PC-3 (cell line): ENCODE data around the gene BIRC5. TPM values are rescaled to one million over a fixed set of nuclear protein-coding genes. Genes with fewer than 3 reads are reported as not detected.

ENCODE experiments used
- ATAC-seq: fragments of 200-7000 bp; cut with Tn5 transposase; 2 replicates; pipeline ENCODE4 v1.9.1; 2020; ENCODE audit warnings: mild to moderate bottlenecking, moderate library complexity
- BruUV-seq: library from RNA; stranded (reverse); fragments of 400-500 nt; replicated peaks from 2 replicates; lab custom pipeline; 2021; lab: Mats Ljungman, UMichigan
- CTCF ChIA-PET: fragments of 300-600 bp; sonication (Branson Sonifier 250); formaldehyde crosslinking; loops from one replicate; lab custom pipeline; 2022; ENCODE audit warnings: antibody characterized with exemption; lab: Charles Lee
- POLR2A ChIA-PET: fragments of 300-600 bp; sonication (Branson Sonifier 250); formaldehyde crosslinking; loops from one replicate; lab custom pipeline; 2022; ENCODE audit warnings: antibody characterized with exemption; ENCODE audit not compliant: unreplicated experiment; lab: Charles Lee
- DNase-seq: peaks from one replicate; pipeline ENCODE4 v3.0.0-alpha.2; 2015
- H2AFZ ChIP-seq: fragments of 300-600 bp; sonication (generic); 2 replicates; pipeline ENCODE4 v1.6.0; 2016; ENCODE audit warnings: antibody characterized with exemption, low read length
- H3F3A ChIP-seq: fragments of 300-600 bp; sonication (generic); one replicate; pipeline ENCODE4 v1.6.0; 2017; ENCODE audit warnings: antibody characterized with exemption, low read length, control low read depth, mild to moderate bottlenecking; ENCODE audit not compliant: unreplicated experiment
- H3K27ac ChIP-seq: fragments of 300-600 bp; sonication (generic); 2 replicates; pipeline ENCODE4 v1.5.1; 2016; ENCODE audit warnings: mild to moderate bottlenecking, low read length
- H3K27me3 ChIP-seq: fragments of 300-600 bp; sonication (generic); 2 replicates; pipeline ENCODE4 v1.6.1; 2016; ENCODE audit warnings: low read length, mixed read lengths
- H3K36me3 ChIP-seq: fragments of 300-600 bp; sonication (generic); 2 replicates; pipeline ENCODE4 v1.6.1; 2016; ENCODE audit warnings: low read depth, mixed run types, low read length, mixed read lengths
- H3K4me1 ChIP-seq: fragments of 300-600 bp; sonication (generic); 2 replicates; pipeline ENCODE4 v1.5.1; 2016; ENCODE audit warnings: low read length; ENCODE audit not compliant: insufficient read depth
- H3K4me2 ChIP-seq: fragments of 300-600 bp; sonication (generic); 2 replicates; pipeline ENCODE4 v1.6.0; 2016; ENCODE audit warnings: low read length
- H3K4me3 ChIP-seq: fragments of 300-600 bp; sonication (generic); 2 replicates; pipeline ENCODE4 v1.5.1; 2016; ENCODE audit warnings: mild to moderate bottlenecking, low read length, mixed read lengths
- H3K79me2 ChIP-seq: fragments of 300-600 bp; sonication (generic); 2 replicates; pipeline ENCODE4 v1.6.1; 2017; ENCODE audit warnings: low read length, mixed read lengths
- H3K9ac ChIP-seq: fragments of 300-600 bp; sonication (generic); 2 replicates; pipeline ENCODE4 v1.6.0; 2016; ENCODE audit warnings: mild to moderate bottlenecking, low read length
- H3K9me2 ChIP-seq: fragments of 300-600 bp; sonication (generic); replicated peaks from 2 replicates; pipeline ENCODE4 v1.6.1; 2016; ENCODE audit warnings: mixed run types, low read length, mixed read lengths
- H3K9me3 ChIP-seq: fragments of 300-600 bp; sonication (generic); 2 replicates; pipeline ENCODE4 v1.6.1; 2016; ENCODE audit warnings: low read length, mixed read lengths
- H4K20me1 ChIP-seq: fragments of 300-600 bp; sonication (generic); 2 replicates; pipeline ENCODE4 v1.6.1; 2016; ENCODE audit warnings: low read length, mixed read lengths
- EZH2 ChIP-seq: fragments of 300-600 bp; sonication (generic); IDR thresholded peaks from one replicate; pipeline ENCODE4 v1.6.1; 2017; ENCODE audit warnings: antibody characterized with exemption, mild to moderate bottlenecking, low read length; ENCODE audit not compliant: unreplicated experiment
- EZH2phosphoT487 ChIP-seq: fragments of 300-600 bp; sonication (generic); IDR thresholded peaks from 2 replicates; pipeline ENCODE4 v1.6.1; 2018; ENCODE audit warnings: mild to moderate bottlenecking, antibody characterized with exemption, low read length, borderline replicate concordance
- intact Hi-C: fragments of 100-400 bp; cut with micrococcal nuclease; formaldehyde crosslinking; loops from 2 replicates; pipeline ENCODE4 v1.9.0; 2023
- total RNA-seq: library from RNA; depleted of rRNA; stranded (reverse); fragments of >200 nt; gene quantifications from 2 replicates; pipeline ENCODE4 v1.2.3, GENCODE V29; 2014
- TF ChIP-seq, protein P1 (sequence below): fragments of 300-600 bp; sonication (generic); conservative IDR thresholded peaks from 2 replicates; pipeline ENCODE4 v1.5.1; 2017; ENCODE audit warnings: antibody characterized with exemption, low read depth, mild to moderate bottlenecking, low read length

BIRC5 gene
- total RNA-seq, 1 experiment from 2014 or later, result 304 TPM

DNA sequence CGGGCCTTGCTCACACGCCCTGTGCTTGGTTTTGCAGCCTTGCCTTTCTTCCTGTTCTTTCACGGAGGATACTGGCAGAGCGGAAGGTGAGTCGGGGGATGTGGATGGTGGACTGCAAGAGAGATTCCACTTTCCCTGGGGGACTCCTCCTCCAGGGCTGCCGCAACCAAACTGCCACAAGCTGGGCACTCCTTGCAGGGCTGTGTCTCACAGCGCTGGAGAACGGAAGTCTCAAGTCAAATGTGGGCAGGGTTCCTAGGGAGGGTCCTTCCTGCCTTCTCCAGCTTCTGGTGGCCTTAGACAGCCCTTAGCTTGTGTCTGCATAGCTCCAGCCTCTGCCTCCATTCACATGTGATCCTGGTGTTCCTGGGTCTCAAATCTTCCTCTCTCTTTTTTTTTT is 11.4 kb upstream of the BIRC5 start:
- intact Hi-C loops, result no loop called here
- Histone ChIP-seq H2AFZ (no peak overlapping the region), H3F3A (peaks cover 7% of the 10 kb centered on the region), H3K4me2 (no peak overlapping the region), H3K27ac (no peak overlapping the region), H3K36me3 (peaks cover 22% of the 10 kb centered on the region), H3K79me2 (peaks cover 13% of the 10 kb centered on the region), H3K9me2 (no peaks in the 10 kb centered on the region), H3K9ac (no peak overlapping the region), H3K9me3 (no peaks in the 10 kb centered on the region), H4K20me1 (no peaks in the 10 kb centered on the region), H3K27me3 (no peaks in the 10 kb centered on the region), H3K4me3 (no peak overlapping the region), H3K4me1 (peaks cover 18% of the 10 kb centered on the region)
- ChIA-PET POLR2A (no interaction called here), CTCF (interaction anchor here (0.5 kb wide), 1 partner anchor 115 kb away, joined by 3 read pairs; no protein-coding TSS in a partner anchor)
- BruUV-seq, result no TSS peak
- DNase-seq (no peak), ATAC-seq (no peak)
- TF ChIP-seq EZH2 (no peak), EZH2phosphoT487 (no peak)
- TF ChIP-seq, protein P1, sequence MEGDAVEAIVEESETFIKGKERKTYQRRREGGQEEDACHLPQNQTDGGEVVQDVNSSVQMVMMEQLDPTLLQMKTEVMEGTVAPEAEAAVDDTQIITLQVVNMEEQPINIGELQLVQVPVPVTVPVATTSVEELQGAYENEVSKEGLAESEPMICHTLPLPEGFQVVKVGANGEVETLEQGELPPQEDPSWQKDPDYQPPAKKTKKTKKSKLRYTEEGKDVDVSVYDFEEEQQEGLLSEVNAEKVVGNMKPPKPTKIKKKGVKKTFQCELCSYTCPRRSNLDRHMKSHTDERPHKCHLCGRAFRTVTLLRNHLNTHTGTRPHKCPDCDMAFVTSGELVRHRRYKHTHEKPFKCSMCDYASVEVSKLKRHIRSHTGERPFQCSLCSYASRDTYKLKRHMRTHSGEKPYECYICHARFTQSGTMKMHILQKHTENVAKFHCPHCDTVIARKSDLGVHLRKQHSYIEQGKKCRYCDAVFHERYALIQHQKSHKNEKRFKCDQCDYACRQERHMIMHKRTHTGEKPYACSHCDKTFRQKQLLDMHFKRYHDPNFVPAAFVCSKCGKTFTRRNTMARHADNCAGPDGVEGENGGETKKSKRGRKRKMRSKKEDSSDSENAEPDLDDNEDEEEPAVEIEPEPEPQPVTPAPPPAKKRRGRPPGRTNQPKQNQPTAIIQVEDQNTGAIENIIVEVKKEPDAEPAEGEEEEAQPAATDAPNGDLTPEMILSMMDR, result no peak

DNA sequence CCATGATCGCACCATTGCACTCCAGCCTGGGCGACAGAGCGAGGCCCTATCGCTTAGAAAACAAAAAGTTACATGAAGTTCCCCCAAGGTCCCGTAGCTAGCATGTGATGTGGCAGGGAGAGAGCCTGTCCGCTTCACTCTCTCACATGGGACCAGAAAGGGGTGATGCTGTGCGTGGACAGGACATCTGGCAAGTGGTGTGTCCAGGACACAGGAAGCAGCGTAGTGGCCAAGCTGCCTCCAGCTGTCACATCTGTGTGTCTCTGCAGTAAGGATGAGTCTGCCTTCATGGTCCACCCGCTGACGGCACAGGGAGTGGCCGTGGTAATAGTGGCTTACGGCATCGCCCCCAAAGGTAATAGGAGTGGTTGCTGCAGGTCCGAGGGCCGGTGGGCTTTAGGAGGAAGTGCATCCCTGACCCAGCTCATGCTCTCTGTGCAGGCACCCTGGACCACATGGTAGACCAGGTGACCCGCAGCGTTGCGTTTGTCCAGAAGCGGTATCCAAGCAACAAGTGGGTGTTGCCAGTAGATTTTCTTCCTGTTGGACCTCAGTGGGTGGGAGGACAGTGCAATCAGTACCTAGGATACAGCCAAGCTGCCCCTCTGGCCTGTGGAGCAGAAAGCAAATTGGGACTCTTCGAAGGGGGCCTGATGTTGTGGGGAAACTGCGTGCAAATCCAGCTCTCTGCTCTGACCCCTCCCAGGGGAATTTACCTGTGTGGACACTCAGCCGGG is 9.5 kb upstream of the BIRC5 start:
- TF ChIP-seq EZH2 (no peak), EZH2phosphoT487 (no peak)
- TF ChIP-seq, protein P1, result no peak
- Histone ChIP-seq H3K4me2 (no peak overlapping the region), H3K4me3 (no peak overlapping the region), H3K4me1 (peaks cover 3% of the 10 kb centered on the region), H2AFZ (no peak overlapping the region), H3K36me3 (peaks cover 16% of the 10 kb centered on the region; the same call in 1 of the 2 replicates), H4K20me1 (no peaks in the 10 kb centered on the region), H3K9me3 (no peaks in the 10 kb centered on the region), H3K27ac (no peak overlapping the region), H3K27me3 (no peaks in the 10 kb centered on the region), H3F3A (no peaks in the 10 kb centered on the region), H3K79me2 (peaks cover 12% of the 10 kb centered on the region), H3K9ac (no peak overlapping the region), H3K9me2 (no peaks in the 10 kb centered on the region)
- POLR2A ChIA-PET, result no interaction called here
- intact Hi-C loops, result no loop called here
- ATAC-seq, result no peak; the same call in 1 of the 2 replicates
- CTCF ChIA-PET, result no interaction called here
- BruUV-seq, result no TSS peak
- no peak for DNase-seq
